NOMO-1 treated with dmso at 0.1 percent for 144 hours (cell line): ENCODE results near the gene NAT9.

Experiments used
- DNase-seq: peaks from one replicate; lab custom pipeline; 2025; ENCODE audit not compliant: unreplicated experiment; lab: John Stamatoyannopoulos, UW

NAT9 gene

GRCh38 chr17:74731347-74731605 lies 44.9 kb downstream of the NAT9 start:
- no peak for DNase-seq

- peak; percentile 37 for DNase-seq
Observed at GRCh38 chr17:74730491-74731346, 45.4 kb downstream of the NAT9 start.

GRCh38 chr17:74729866-74730265 lies 46.3 kb downstream of the NAT9 start:
- DNase-seq: no peak

- no peak for DNase-seq
Observed at GRCh38 chr17:74729368-74729767, 46.8 kb downstream of the NAT9 start.

GRCh38 chr17:74728702-74729075 lies 47.5 kb downstream of the NAT9 start:
- DNase-seq: no peak

- no peak for DNase-seq
Observed at GRCh38 chr17:74728033-74728701, 48.0 kb downstream of the NAT9 start.

- no peak for DNase-seq
Observed at GRCh38 chr17:74725111-74725510, 51.0 kb downstream of the NAT9 start.

GRCh38 chr17:74723891-74724290 lies 52.3 kb downstream of the NAT9 start:
- no peak for DNase-seq

GRCh38 chr17:74722782-74723181 lies 53.4 kb downstream of the NAT9 start:
- DNase-seq: no peak
